ENCODE data around the gene CAV1.

CAV1 gene

DNA sequence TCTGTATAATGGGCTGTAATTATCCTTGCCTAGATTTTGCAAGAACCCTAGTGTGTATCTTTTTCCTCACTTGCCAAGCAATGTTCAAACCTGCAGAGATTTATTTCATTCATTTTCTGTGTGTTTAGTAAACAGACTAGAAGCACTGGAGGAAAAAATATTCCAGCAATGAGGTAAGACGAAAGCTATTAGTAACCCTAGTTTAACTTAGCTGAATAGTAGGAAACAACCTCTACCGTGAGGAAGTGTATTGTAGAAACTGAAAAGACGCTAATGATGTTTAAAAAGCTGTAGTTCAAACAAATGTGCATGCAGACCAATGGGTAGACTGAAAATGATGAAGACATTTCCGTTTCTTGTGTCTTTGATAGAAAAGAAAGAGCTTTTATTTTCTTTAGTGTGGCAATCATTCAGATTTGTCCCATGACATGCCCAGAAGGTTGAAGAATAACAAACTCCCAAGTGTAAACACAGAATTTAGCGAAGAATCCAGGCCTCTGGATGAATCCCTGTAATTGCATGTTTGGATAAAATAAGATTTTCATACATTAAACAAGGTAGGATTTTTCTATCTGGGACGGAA lies 20.7 kb downstream of the CAV1 start:
- Histone ChIP-seq H3K4me1 (ENCODE audit: control insufficient read depth, insufficient read depth, low read length) (no peaks in the 10 kb centered on the region), H3K9me3 (ENCODE audit: control insufficient read depth, insufficient read depth, low read length) (no peaks in the 10 kb centered on the region), H3K36me3 (ENCODE audit: control insufficient read depth, insufficient read depth, low read length) (no peaks in the 10 kb centered on the region), H3K27me3 (ENCODE audit: control insufficient read depth, insufficient read depth, low read length) (no peaks in the 10 kb centered on the region; the same call in 1 of the 2 replicates), H3K4me3 (ENCODE audit: low read length) (no peak overlapping the region), H3K27ac (ENCODE audit: low read length) (no peak overlapping the region)
- WGBS (ENCODE audit: insufficient coverage, insufficient read length) = no CpG with 5 or more reads among the region's 6 CpGs
- no peak for DNase-seq (ENCODE audit: low read depth, low spot score)

DNA sequence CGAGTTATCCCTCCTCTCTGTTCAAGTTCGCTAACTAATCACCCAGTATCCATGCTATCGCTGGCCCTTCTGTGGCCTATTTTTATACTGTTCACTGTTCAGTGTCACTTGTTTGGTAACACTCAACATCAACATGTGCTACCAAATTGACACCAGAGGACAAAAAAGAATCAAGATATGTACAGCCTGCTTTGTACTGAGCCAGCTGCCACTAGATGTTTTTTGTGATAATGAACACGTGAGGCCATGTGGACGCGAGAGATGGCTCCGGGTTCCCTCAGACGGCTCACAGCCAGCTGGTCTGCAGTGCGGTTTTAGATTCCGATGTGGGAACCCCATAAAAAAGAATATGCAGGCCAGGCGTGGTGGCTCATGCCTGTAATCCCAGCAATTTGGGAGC lies 21.2 kb downstream of the CAV1 start:
- H3K36me3 ChIP-seq (ENCODE audit: control insufficient read depth, insufficient read depth, low read length) = no peaks in the 10 kb centered on the region
- no CpG with 5 or more reads among the region's 11 CpGs for WGBS (ENCODE audit: insufficient coverage, insufficient read length)
- no peak for DNase-seq (ENCODE audit: low read depth, low spot score)
- H3K27me3 ChIP-seq (ENCODE audit: control insufficient read depth, insufficient read depth, low read length) = no peaks in the 10 kb centered on the region; the same call in 1 of the 2 replicates
- no peaks in the 10 kb centered on the region for H3K9me3 ChIP-seq (ENCODE audit: control insufficient read depth, insufficient read depth, low read length)
- H3K27ac ChIP-seq (ENCODE audit: low read length) = no peak overlapping the region
- H3K4me1 ChIP-seq (ENCODE audit: control insufficient read depth, insufficient read depth, low read length) = no peaks in the 10 kb centered on the region
- no peak overlapping the region for H3K4me3 ChIP-seq (ENCODE audit: low read length)

DNA sequence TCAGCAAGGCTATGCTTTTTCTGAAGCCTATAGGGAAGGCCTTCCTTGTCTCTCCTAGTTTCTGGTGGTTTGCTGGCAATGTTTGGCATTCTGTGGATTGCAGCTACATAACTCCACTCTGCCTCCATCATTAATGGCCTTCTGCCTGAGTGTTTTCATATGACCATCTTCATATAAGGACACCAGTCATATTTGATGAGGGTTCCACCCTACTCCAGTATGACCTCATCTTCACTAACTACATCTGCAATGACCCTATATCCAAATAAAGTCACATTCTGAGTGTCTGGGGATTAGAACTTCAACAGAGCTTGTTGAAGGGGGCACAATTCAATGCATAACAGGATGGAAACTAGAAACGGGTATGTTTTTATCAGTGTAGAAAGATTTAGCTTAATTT lies 22.1 kb downstream of the CAV1 start:
- Histone ChIP-seq H3K36me3 (ENCODE audit: control insufficient read depth, insufficient read depth, low read length) (no peaks in the 10 kb centered on the region), H3K27ac (ENCODE audit: low read length) (no peak overlapping the region)
- no peak for DNase-seq (ENCODE audit: low read depth, low spot score)

DNA sequence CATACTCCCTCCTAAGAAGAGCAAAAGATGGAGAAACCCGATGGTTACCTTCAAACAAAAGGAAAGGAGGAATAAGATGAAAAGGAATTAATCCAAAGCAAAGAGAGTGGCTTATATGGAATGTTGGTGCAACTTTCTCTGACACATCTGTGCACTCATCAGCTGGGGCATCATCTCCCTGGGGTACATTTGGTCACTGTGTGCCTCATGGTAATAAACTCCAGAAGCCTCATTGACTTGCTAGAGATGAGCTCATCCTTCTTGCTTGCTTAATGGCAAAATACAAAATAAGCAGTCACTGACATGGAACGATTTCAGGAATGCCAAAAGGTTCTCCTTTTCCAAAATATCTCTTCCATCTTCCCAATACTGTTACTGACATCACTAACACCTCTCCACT lies 22.5 kb downstream of the CAV1 start:
- WGBS (ENCODE audit: insufficient coverage, insufficient read length) = no CpG with 5 or more reads among the region's 2 CpGs
- no peaks in the 10 kb centered on the region for H3K36me3 ChIP-seq (ENCODE audit: control insufficient read depth, insufficient read depth, low read length)
- no peak overlapping the region for H3K4me3 ChIP-seq (ENCODE audit: low read length)

More for the DNA sequence above, 22.1 kb downstream of the CAV1 start:
- no CpG with 5 or more reads among the region's 1 CpG for WGBS (ENCODE audit: insufficient coverage, insufficient read length)
- Histone ChIP-seq H3K9me3 (ENCODE audit: control insufficient read depth, insufficient read depth, low read length) (no peaks in the 10 kb centered on the region), H3K4me3 (ENCODE audit: low read length) (no peak overlapping the region), H3K4me1 (ENCODE audit: control insufficient read depth, insufficient read depth, low read length) (no peaks in the 10 kb centered on the region), H3K27me3 (ENCODE audit: control insufficient read depth, insufficient read depth, low read length) (no peaks in the 10 kb centered on the region; the same call in 1 of the 2 replicates)

DNA sequence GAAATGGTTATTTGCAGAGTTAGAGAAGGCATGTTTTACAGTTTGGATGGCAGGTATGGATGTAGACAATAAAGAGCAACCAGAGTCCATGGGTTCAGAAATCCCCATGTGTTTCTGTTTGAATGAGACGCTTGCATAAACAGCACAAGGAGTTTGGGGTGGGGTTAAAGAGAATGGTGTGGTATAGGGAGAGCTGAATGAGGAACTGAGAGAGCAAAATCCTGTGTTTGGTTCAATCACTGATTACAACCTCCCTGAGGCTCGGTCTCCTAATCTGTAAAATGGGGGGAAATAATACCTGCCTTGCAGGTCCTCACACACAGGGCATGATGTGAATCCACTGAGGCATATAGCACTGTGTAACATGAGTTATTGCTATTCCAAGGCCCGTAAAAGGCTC lies 23.7 kb downstream of the CAV1 start:
- H3K36me3 ChIP-seq (ENCODE audit: control insufficient read depth, insufficient read depth, low read length) = no peaks in the 10 kb centered on the region
- WGBS (ENCODE audit: insufficient coverage, insufficient read length) = no CpG with 5 or more reads among the region's 3 CpGs
- H3K4me1 ChIP-seq (ENCODE audit: control insufficient read depth, insufficient read depth, low read length) = no peaks in the 10 kb centered on the region
- no peak for DNase-seq (ENCODE audit: low read depth, low spot score)
- H3K27me3 ChIP-seq (ENCODE audit: control insufficient read depth, insufficient read depth, low read length) = no peaks in the 10 kb centered on the region; the same call in 1 of the 2 replicates
- no peak overlapping the region for H3K4me3 ChIP-seq (ENCODE audit: low read length)
- no peak overlapping the region for H3K27ac ChIP-seq (ENCODE audit: low read length)
- H3K9me3 ChIP-seq (ENCODE audit: control insufficient read depth, insufficient read depth, low read length) = no peaks in the 10 kb centered on the region

More for the DNA sequence above, 22.5 kb downstream of the CAV1 start:
- Histone ChIP-seq H3K27ac (ENCODE audit: low read length) (no peak overlapping the region), H3K9me3 (ENCODE audit: control insufficient read depth, insufficient read depth, low read length) (no peaks in the 10 kb centered on the region), H3K27me3 (ENCODE audit: control insufficient read depth, insufficient read depth, low read length) (no peaks in the 10 kb centered on the region; the same call in 1 of the 2 replicates), H3K4me1 (ENCODE audit: control insufficient read depth, insufficient read depth, low read length) (no peaks in the 10 kb centered on the region)
- DNase-seq (ENCODE audit: low read depth, low spot score) = no peak

DNA sequence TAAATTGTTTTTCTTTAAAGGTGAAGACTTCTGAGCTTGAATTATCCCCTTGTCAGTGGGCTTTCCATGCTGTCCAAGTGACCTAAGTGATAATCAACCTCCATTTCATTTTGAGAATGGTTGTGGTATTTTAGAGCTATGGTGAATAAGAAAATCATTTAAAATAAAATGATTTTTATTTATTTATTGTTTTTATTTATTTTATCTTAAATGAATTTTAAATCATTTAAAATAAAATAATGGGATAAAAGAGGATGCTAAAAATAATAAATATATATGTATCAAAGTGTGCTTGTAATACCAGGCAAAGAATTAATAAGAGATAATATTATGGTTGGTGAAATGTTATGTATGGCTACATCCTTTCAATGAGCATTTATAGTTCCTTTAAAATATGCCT lies 24.5 kb downstream of the CAV1 start:
- Histone ChIP-seq H3K27me3 (ENCODE audit: control insufficient read depth, insufficient read depth, low read length) (no peaks in the 10 kb centered on the region; the same call in 1 of the 2 replicates), H3K9me3 (ENCODE audit: control insufficient read depth, insufficient read depth, low read length) (no peaks in the 10 kb centered on the region), H3K4me3 (ENCODE audit: low read length) (no peak overlapping the region), H3K4me1 (ENCODE audit: control insufficient read depth, insufficient read depth, low read length) (no peaks in the 10 kb centered on the region), H3K36me3 (ENCODE audit: control insufficient read depth, insufficient read depth, low read length) (no peaks in the 10 kb centered on the region), H3K27ac (ENCODE audit: low read length) (no peak overlapping the region)
- DNase-seq (ENCODE audit: low read depth, low spot score) = no peak

DNA sequence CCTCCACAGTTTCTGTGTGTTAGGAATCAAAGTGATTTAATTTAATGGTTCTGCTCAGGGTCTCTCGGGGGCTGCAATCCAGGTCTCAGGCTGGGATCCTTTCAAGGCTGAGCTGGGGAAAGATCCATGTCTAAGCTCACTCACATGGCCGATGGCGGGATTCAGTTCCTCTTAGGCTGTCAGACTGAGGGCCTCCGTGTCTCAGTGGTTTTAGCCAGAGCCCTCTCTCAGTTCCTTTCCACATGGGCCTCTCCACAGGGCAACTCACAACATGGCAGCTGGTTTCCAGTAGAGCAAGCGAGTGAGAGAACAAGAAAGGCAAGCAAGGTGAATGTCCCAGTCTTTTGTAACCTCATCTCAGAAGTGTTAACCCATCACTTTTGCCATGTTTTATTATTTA lies 26.9 kb downstream of the CAV1 start:
- Histone ChIP-seq H3K9me3 (ENCODE audit: control insufficient read depth, insufficient read depth, low read length) (no peaks in the 10 kb centered on the region), H3K4me3 (ENCODE audit: low read length) (no peak overlapping the region), H3K27ac (ENCODE audit: low read length) (no peak overlapping the region), H3K4me1 (ENCODE audit: control insufficient read depth, insufficient read depth, low read length) (no peaks in the 10 kb centered on the region), H3K27me3 (ENCODE audit: control insufficient read depth, insufficient read depth, low read length) (no peaks in the 10 kb centered on the region; the same call in 1 of the 2 replicates), H3K36me3 (ENCODE audit: control insufficient read depth, insufficient read depth, low read length) (no peaks in the 10 kb centered on the region)
- no CpG with 5 or more reads among the region's 5 CpGs for WGBS (ENCODE audit: insufficient coverage, insufficient read length)
- DNase-seq (ENCODE audit: low read depth, low spot score) = no peak

DNA sequence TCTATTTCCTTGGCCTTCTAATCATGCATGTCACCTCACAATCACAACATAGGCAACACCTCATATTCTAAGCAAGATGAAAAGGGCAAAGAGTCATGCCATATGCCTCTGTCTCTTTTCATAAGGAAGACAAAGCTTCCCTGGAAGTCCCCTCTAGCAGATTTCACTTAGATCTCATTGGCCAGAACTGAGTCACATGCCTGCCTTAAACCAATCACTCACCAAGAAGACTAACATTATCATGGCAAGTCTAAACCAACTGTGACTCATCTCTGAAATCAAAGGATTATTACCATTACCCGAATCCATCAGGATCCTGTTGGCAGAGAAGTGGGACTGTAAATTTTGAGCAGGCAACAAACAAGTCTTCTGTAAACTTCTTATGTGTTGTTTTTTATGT lies 27.8 kb downstream of the CAV1 start:
- no CpG with 5 or more reads among the region's 1 CpG for WGBS (ENCODE audit: insufficient coverage, insufficient read length)
- Histone ChIP-seq H3K27ac (ENCODE audit: low read length) (no peak overlapping the region), H3K36me3 (ENCODE audit: control insufficient read depth, insufficient read depth, low read length) (no peaks in the 10 kb centered on the region), H3K4me3 (ENCODE audit: low read length) (no peak overlapping the region), H3K9me3 (ENCODE audit: control insufficient read depth, insufficient read depth, low read length) (no peaks in the 10 kb centered on the region), H3K4me1 (ENCODE audit: control insufficient read depth, insufficient read depth, low read length) (no peaks in the 10 kb centered on the region), H3K27me3 (ENCODE audit: control insufficient read depth, insufficient read depth, low read length) (no peaks in the 10 kb centered on the region; the same call in 1 of the 2 replicates)
- no peak for DNase-seq (ENCODE audit: low read depth, low spot score)

DNA sequence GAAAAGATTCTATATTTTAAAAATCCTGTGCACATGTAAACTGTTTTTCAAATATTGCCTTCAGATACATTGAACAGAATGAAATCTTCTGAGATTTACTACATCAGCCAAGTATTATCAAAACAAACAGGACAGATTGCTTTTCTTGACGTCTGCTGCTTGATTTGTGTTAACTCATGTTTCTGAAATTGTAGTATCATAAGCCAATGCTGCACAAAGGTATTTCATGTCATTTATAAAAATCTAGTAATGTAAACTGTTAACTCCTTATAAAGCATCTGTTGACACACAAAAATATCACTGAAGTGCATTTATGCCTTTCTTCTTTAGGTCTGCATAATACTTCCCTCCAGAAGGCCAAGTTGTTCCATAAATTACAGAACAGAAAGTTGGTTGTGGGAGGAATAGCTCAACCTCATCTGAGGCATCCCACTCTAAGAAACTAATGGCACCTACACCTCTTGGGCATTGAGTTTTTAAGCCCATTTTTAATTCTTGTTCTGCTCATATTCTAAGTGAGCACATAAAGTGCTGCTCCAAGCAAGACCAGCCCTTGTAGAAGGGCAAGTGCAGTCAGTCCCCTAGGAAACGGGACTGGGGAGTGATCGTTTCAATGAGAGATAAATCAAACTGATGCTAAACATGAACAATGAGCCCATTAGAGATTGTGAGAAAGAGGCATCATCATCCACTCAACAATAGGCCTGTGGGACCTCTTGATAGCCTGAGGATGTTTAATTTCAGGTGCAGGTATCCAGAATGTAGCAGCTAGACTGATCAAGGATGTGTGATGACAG lies 28.5 kb downstream of the CAV1 start:
- Histone ChIP-seq H3K27me3 (ENCODE audit: control insufficient read depth, insufficient read depth, low read length) (no peaks in the 10 kb centered on the region), H3K27ac (ENCODE audit: low read length) (no peak overlapping the region), H3K36me3 (ENCODE audit: control insufficient read depth, insufficient read depth, low read length) (no peaks in the 10 kb centered on the region), H3K9me3 (ENCODE audit: control insufficient read depth, insufficient read depth, low read length) (no peaks in the 10 kb centered on the region), H3K4me1 (ENCODE audit: control insufficient read depth, insufficient read depth, low read length) (no peaks in the 10 kb centered on the region), H3K4me3 (ENCODE audit: low read length) (no peak overlapping the region)
- no CpG with 5 or more reads among the region's 3 CpGs for WGBS (ENCODE audit: insufficient coverage, insufficient read length)
- DNase-seq (ENCODE audit: low read depth, low spot score) = no peak

DNA sequence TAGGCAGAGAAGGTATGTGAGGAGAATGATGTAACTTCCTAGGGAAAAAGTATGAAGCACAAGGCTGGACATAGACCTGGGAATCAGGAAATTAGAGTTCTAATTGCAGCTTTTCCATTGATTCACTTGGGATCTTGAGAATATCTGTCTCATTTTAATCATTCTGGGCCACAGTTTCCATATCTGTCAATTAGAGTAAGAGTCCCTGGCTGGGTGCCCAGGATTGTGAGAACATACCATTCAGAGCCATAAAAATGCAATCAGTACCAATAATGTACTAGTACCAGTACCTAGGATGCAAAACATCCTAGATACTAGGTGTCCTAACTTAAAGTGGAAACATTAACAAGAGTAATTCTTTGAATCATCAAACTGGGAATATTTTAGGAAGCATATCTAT lies 29.6 kb downstream of the CAV1 start:
- H3K27ac ChIP-seq (ENCODE audit: low read length) = no peak overlapping the region
- H3K36me3 ChIP-seq (ENCODE audit: control insufficient read depth, insufficient read depth, low read length) = no peaks in the 10 kb centered on the region
- H3K9me3 ChIP-seq (ENCODE audit: control insufficient read depth, insufficient read depth, low read length) = no peaks in the 10 kb centered on the region
- H3K27me3 ChIP-seq (ENCODE audit: control insufficient read depth, insufficient read depth, low read length) = no peaks in the 10 kb centered on the region
- no peak for DNase-seq (ENCODE audit: low read depth, low spot score)
- H3K4me1 ChIP-seq (ENCODE audit: control insufficient read depth, insufficient read depth, low read length) = no peaks in the 10 kb centered on the region
- no peak overlapping the region for H3K4me3 ChIP-seq (ENCODE audit: low read length)

DNA sequence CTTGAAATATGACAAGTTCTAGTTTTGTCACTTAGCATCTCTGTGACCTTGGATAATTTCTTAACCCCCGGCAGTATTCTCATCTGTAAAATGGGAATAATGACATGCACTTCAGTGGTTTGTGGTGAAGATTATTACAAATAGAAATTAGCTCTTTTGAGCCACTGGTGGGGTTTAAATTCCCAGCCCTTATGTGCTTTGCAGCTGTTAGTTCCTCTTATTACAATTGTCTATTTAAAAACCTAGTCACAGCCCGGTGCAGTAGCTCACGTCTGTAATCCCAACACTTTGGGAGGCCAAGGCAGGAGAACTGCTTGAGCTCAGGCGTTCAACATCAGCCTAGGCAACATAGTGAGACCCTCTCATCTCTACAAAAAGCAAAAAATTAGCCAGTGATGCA lies 30.1 kb downstream of the CAV1 start:
- Histone ChIP-seq H3K4me1 (ENCODE audit: control insufficient read depth, insufficient read depth, low read length) (no peaks in the 10 kb centered on the region), H3K27ac (ENCODE audit: low read length) (no peak overlapping the region), H3K27me3 (ENCODE audit: control insufficient read depth, insufficient read depth, low read length) (no peaks in the 10 kb centered on the region), H3K36me3 (ENCODE audit: control insufficient read depth, insufficient read depth, low read length) (no peaks in the 10 kb centered on the region), H3K4me3 (ENCODE audit: low read length) (no peak overlapping the region), H3K9me3 (ENCODE audit: control insufficient read depth, insufficient read depth, low read length) (no peaks in the 10 kb centered on the region)
- no CpG with 5 or more reads among the region's 4 CpGs for WGBS (ENCODE audit: insufficient coverage, insufficient read length)
- no peak for DNase-seq (ENCODE audit: low read depth, low spot score)

All from iPS DF 6.9 (cell line).